Measurements from ENCODE around the gene IGSF8.

DNA sequence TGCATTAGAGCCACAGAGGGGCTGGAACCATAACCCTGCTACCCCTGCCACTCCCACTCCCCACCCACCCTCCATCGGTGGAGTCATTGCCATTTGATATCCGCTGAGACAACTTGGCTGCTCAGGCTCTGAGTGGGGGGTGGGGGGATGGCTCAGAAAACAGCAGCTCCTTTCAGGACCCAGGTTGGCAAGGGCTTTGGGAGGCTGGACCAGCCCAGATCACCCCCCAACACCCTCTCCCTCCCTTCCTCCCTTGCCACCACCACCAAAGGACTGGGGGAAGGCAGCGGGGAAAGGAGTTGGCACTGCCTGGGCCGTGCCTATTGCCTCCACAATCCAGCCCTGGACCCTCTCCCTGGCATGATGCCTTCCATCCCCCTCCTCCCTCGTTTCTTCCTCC, 30.2 kb downstream of the IGSF8 start:
- TF ChIP-seq, protein P1, sequence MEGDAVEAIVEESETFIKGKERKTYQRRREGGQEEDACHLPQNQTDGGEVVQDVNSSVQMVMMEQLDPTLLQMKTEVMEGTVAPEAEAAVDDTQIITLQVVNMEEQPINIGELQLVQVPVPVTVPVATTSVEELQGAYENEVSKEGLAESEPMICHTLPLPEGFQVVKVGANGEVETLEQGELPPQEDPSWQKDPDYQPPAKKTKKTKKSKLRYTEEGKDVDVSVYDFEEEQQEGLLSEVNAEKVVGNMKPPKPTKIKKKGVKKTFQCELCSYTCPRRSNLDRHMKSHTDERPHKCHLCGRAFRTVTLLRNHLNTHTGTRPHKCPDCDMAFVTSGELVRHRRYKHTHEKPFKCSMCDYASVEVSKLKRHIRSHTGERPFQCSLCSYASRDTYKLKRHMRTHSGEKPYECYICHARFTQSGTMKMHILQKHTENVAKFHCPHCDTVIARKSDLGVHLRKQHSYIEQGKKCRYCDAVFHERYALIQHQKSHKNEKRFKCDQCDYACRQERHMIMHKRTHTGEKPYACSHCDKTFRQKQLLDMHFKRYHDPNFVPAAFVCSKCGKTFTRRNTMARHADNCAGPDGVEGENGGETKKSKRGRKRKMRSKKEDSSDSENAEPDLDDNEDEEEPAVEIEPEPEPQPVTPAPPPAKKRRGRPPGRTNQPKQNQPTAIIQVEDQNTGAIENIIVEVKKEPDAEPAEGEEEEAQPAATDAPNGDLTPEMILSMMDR (IDR thresholded peaks at IDR 0.05), result no peak
- TF ChIP-seq POLR2AphosphoS5 (IDR thresholded peaks at IDR 0.05; ENCODE audit: insufficient read depth in 1 of 2, low read depth in 1 of 2), result no peak

Measured in vagina (tissue), 2 donors.